Measurements from ENCODE around the gene UQCRC2.
"Not testable (repeated sequence)": the region's sequence is repeated elsewhere in the genome, so short reads cannot be mapped to it uniquely, and the experiment has no call there.

The UQCRC2 gene

GRCh38 chr16:21982108-21982507, 28.9 kb downstream of the UQCRC2 start:
- no peak for DNase-seq (ENCODE audit: low spot score)

GRCh38 chr16:21984062-21984461, 30.9 kb downstream of the UQCRC2 start:
- DNase-seq (ENCODE audit: low spot score) = no peak

- no peak for DNase-seq (ENCODE audit: low spot score)
Measured at GRCh38 chr16:21985524-21985923, 32.4 kb downstream of the UQCRC2 start.

- no peak for DNase-seq (ENCODE audit: low spot score)
Measured at GRCh38 chr16:21986692-21987246, 33.6 kb downstream of the UQCRC2 start.

GRCh38 chr16:21987498-21987897, 34.3 kb downstream of the UQCRC2 start:
- no peak for DNase-seq (ENCODE audit: low spot score)

GRCh38 chr16:21989133-21989532, 36.0 kb downstream of the UQCRC2 start:
- DNase-seq (ENCODE audit: low spot score) = no peak

GRCh38 chr16:21989751-21990150, 36.6 kb downstream of the UQCRC2 start:
- DNase-seq (ENCODE audit: low spot score) = no peak

GRCh38 chr16:21990381-21990944, 37.3 kb downstream of the UQCRC2 start:
- DNase-seq (ENCODE audit: low spot score) = no peak

GRCh38 chr16:21991621-21992020, 38.5 kb downstream of the UQCRC2 start:
- no peak for DNase-seq (ENCODE audit: low spot score)

GRCh38 chr16:21994856-21995465, 41.8 kb downstream of the UQCRC2 start:
- no peak for DNase-seq (ENCODE audit: low spot score)

GRCh38 chr16:21996923-21997696, 43.9 kb downstream of the UQCRC2 start:
- no peak for DNase-seq (ENCODE audit: low spot score)

- DNase-seq (ENCODE audit: low spot score) = no peak
Measured at GRCh38 chr16:21997697-21998480, 44.7 kb downstream of the UQCRC2 start.

- no peak for DNase-seq (ENCODE audit: low spot score)
Measured at GRCh38 chr16:22001591-22001990, 48.4 kb downstream of the UQCRC2 start.

- not testable (repeated sequence) for DNase-seq (ENCODE audit: low spot score)
Measured at GRCh38 chr16:22002047-22002446, 48.9 kb downstream of the UQCRC2 start.

- DNase-seq (ENCODE audit: low spot score) = no peak
Measured at GRCh38 chr16:22003195-22003594, 50.0 kb downstream of the UQCRC2 start.

- DNase-seq (ENCODE audit: low spot score) = peak; percentile 29
Measured at GRCh38 chr16:22004341-22004740, 51.2 kb downstream of the UQCRC2 start.

GRCh38 chr16:22005746-22006145, 52.6 kb downstream of the UQCRC2 start:
- no peak for DNase-seq (ENCODE audit: low spot score)

- no peak for DNase-seq (ENCODE audit: low spot score)
Measured at GRCh38 chr16:22006636-22007035, 53.5 kb downstream of the UQCRC2 start.

GRCh38 chr16:22007159-22007508, 54.0 kb downstream of the UQCRC2 start:
- peak; percentile 13 for DNase-seq (ENCODE audit: low spot score)

- peak; percentile 64 for DNase-seq (ENCODE audit: low spot score)
Measured at GRCh38 chr16:22007509-22008214, 54.5 kb downstream of the UQCRC2 start, which contains the start of gene MOSMO. Gene MOSMO (plus strand): TSS chr16:22008111. CDS start chr16:22008302, 191 bp downstream.

- no peak for DNase-seq (ENCODE audit: low spot score)
Measured at GRCh38 chr16:22008215-22009059, 55.3 kb downstream of the UQCRC2 start.

All from globus pallidus (tissue), 1 donor.